Erythroblast (primary cell): ENCODE results near the gene PRCC.

Experiments
- GATA1 ChIP-seq: IDR thresholded peaks from 2 replicates; pipeline ENCODE4 v1.6.1; 2011; ENCODE audit warnings: low read depth, mild to moderate bottlenecking, control low read depth, low read length, moderate library complexity
- POLR2A ChIP-seq: IDR thresholded peaks from 2 replicates; pipeline ENCODE4 v1.6.1; 2011; ENCODE audit warnings: mild to moderate bottlenecking, low read length

DNA sequence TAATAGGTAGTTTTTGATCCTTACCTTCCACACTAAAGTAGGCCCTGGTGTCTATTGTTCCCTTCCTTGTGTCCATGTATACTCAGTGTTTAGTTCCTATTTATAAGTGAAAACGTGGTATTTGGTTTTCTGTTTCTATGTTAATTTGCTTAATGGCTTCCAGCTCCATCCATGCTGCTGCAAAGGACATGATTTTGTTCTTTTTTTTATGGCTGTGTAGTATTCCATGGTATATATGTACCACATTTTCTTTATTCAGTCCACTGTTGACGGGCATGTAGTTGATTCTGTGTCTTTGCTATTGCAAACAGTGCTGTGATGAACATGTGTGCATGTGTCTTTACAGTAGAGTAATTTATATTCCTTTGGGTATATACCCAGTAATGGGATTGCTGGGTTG is 20.8 kb downstream of the PRCC start:
- TF ChIP-seq POLR2A (no peak), GATA1 (no peak)
